Sigmoid colon (tissue), 7 donors: ENCODE measurements around the gene TMEM141. TPM values are rescaled to one million over a fixed set of nuclear protein-coding genes. Genes with fewer than 3 reads are reported as not detected.
"Not testable (repeated sequence)": the region's sequence is repeated elsewhere in the genome, so short reads cannot be mapped to it uniquely, and the experiment has no call there.

Experiments used
- DNase-seq: peaks from one replicate; pipeline ENCODE4 v3.0.0-alpha.2; 2019
- H3K27ac ChIP-seq, 4 donors: fragments of 200-600 bp; sonication (generic); one replicate each; pipeline ENCODE4 v1.5.1; 2016 to 2019; ENCODE audit warnings: mild to moderate bottlenecking in 1 of 4
- H3K27me3 ChIP-seq, 3 donors: fragments of 200-600 bp; sonication (generic); one replicate each; pipeline ENCODE4 v1.5.1; 2019; ENCODE audit warnings: mild to moderate bottlenecking in 1 of 3
- H3K36me3 ChIP-seq, 4 donors: fragments of 200-600 bp; sonication (generic); one replicate each; pipeline ENCODE4 v1.5.1; 2016 to 2019
- H3K4me1 ChIP-seq, 4 donors: fragments of 200-600 bp; sonication (generic); one replicate each; pipeline ENCODE4 v1.5.1; 2017 to 2019
- H3K4me3 ChIP-seq, 4 donors: fragments of 200-600 bp; sonication (generic); one replicate each; pipeline ENCODE4 v1.5.1; 2017 to 2019; ENCODE audit warnings: mild to moderate bottlenecking in 2 of 4, moderate library complexity in 1 of 4
- H3K9me3 ChIP-seq, 4 donors: fragments of 200-600 bp in 3 of 4; sonication (generic) in 3 of 4; one replicate each; pipeline versions ENCODE4 v1.5.1 to v1.6.1; 2013 to 2019
- CTCF ChIP-seq, 4 experiments: fragments of 450-650 bp in 3 of 4; fragments of 200-600 bp in 1 of 4; IDR thresholded peaks; one replicate each; pipeline ENCODE4 v1.5.1; 2016 to 2019; ENCODE audit warnings: antibody characterized with exemption in 4 of 4, mild to moderate bottlenecking in 3 of 4, moderate library complexity in 2 of 4
- POLR2AphosphoS5 ChIP-seq, 4 donors: sonication (generic); formaldehyde crosslinking; IDR thresholded peaks; one replicate each; pipeline ENCODE4 v1.6.1; 2017; ENCODE audit warnings: antibody characterized with exemption in 4 of 4
- WGBS, 2 donors: extraction: QIAGEN DNeasy Blood & Tissue Kit; methylation state at CpG; one replicate each; pipeline ENCODE4 v1.1.7; 2013; 5-methylcytosine and 5-hydroxymethylcytosine counted together
- intact Hi-C: fragments of 100-400 bp; cut with DNase I; formaldehyde crosslinking; loops from one replicate; pipeline ENCODE4 v1.15.1; 2023
- polyA plus RNA-seq, 3 donors: library from polyadenylated mRNA; stranded (reverse); fragments of 200-250 nt; gene quantifications; one replicate each; pipeline ENCODE4 v1.2.3, GENCODE V29; 2013
- small RNA-seq, 3 donors: library from RNA; depleted of rRNA; stranded (forward); fragments of <200 nt; gene quantifications; one replicate each; pipeline ENCODE3, GENCODE V24; 2016
- total RNA-seq, 4 donors: library from RNA; depleted of rRNA; stranded (reverse); fragments of >200 nt; gene quantifications; one replicate each; pipeline ENCODE4 v1.1.0, GENCODE V29; 2016
- donor health status: healthy with polysubstance abuse.
- donor health status: Bipolar disorder and iron deficiency.
- donor health status: healthy.

Gene TMEM141
- total and polyA plus RNA-seq, 7 donors, result 37.5 to 629 (median 84.7) TPM

GRCh38 chr9:136842380-136842948 is 51.3 kb downstream of the TMEM141 start, which contains the start of gene AJM1:
AJM1 (plus strand) TSS chr9:136842478; CDS start chr9:136844415, 1,937 bp downstream.
- Histone ChIP-seq H3K27me3 (peaks cover 29 to 49% (median 42%) of the 10 kb centered on the region in 3 donors), H3K4me3 (peak within 1 kb of the TSS; percentile 14 to 45 (median 38)), H3K4me1 (peaks cover 0 to 65% (median 58%) of the 10 kb centered on the region in 4 donors), H3K27ac (peak within 1 kb of the TSS in 2 of 4 donors; percentile 43 to 55), H3K36me3 (peaks cover 0 to 29% (median 15%) of the 10 kb centered on the region in 4 donors)
- intact Hi-C loops, result loop anchor here (2.0 to 10.0 kb wide), 2 partner anchors 102 to 192 kb away; partner anchors contain the start of genes C8G, FBXW5 and FUT7
- not testable (repeated sequence) for H3K9me3 ChIP-seq
- TF ChIP-seq POLR2AphosphoS5 (IDR thresholded peaks at IDR 0.05) (peak in 2 of 4 donors; percentile 14 to 39), CTCF (IDR thresholded peaks at IDR 0.05) (peak; percentile 80 to 94 (median 84))
- 1% methylated on average over 23 to 27 of the region's 27 CpGs for WGBS, 2 donors
- peak; percentile 87 for DNase-seq

Small RNA genes within 50 kb of the gene (small RNA-seq; reads per million reads assigned to genes)
- gene AL355987.2 (0 reads per million in 3 donors), gene ATP6V1G1P3 (0 reads per million in 3 donors), gene MIR4292 (0 reads per million in 3 donors), gene MIR6722 (0 reads per million in 3 donors)

Other genes starting within 250 kb of the TMEM141 start
- gene NOTCH1, start 245.3 kb upstream of the TMEM141 start, total RNA-seq, result 10 to 100 TPM; 16.6 to 36.0 (median 31.8) TPM
- gene NOTCH1, start 245.3 kb upstream of the TMEM141 start, polyA plus RNA-seq, result 10 to 100 TPM in 1 of 3 donors, 1 to 10 TPM in 2; 1.8 to 30.8 (median 3.7) TPM
- gene EGFL7, start 128.4 kb upstream of the TMEM141 start, total RNA-seq, result 10 to 100 TPM; 31.0 to 75.6 (median 46.0) TPM
- gene EGFL7, start 128.4 kb upstream of the TMEM141 start, polyA plus RNA-seq, result 10 to 100 TPM in 2 of 3 donors, 1 to 10 TPM in 1; 6.0 to 43.5 (median 27.6) TPM
- 10 to 100 TPM; 28.0 to 62.4 (median 33.7) TPM for gene AGPAT2, start 103.9 kb upstream of the TMEM141 start, total RNA-seq
- gene AGPAT2, start 103.9 kb upstream of the TMEM141 start, polyA plus RNA-seq, result 100 to 1,000 TPM in 2 of 3 donors, 10 to 100 TPM in 1; 92.5 to 345 (median 181) TPM
- 10 to 100 TPM in 3 of 4 donors, 1 to 10 TPM in 1; 9.6 to 18.3 (median 14.3) TPM for gene DIPK1B, start 78.8 kb upstream of the TMEM141 start, total RNA-seq
- 1 to 10 TPM in 1 of 3 donors, under 1 TPM in 2; 0.23 to 6.5 (median 0.60) TPM for gene DIPK1B, start 78.8 kb upstream of the TMEM141 start, polyA plus RNA-seq
- gene LCN10, start 48.4 kb upstream of the TMEM141 start, total RNA-seq, result 1 to 10 TPM; 1.5 to 6.4 (median 2.1) TPM
- gene LCN10, start 48.4 kb upstream of the TMEM141 start, polyA plus RNA-seq, result 1 to 10 TPM; 1.2 to 9.2 (median 1.8) TPM
- 10 to 100 TPM in 1 of 4 donors, 1 to 10 TPM in 3; 1.2 to 19.1 (median 8.1) TPM for gene LCN6, start 42.8 kb upstream of the TMEM141 start, total RNA-seq
- 1 to 10 TPM; 2.3 to 5.9 (median 4.2) TPM for gene LCN6, start 42.8 kb upstream of the TMEM141 start, polyA plus RNA-seq
- gene LCN8, start 33.1 kb upstream of the TMEM141 start, total RNA-seq, result not detected
- under 1 TPM in 1 of 3 donors, not detected in 2; 0.04 TPM for gene LCN8, start 33.1 kb upstream of the TMEM141 start, polyA plus RNA-seq
- not detected for gene LCN15, start 26.8 kb upstream of the TMEM141 start, total RNA-seq
- gene LCN15, start 26.8 kb upstream of the TMEM141 start, polyA plus RNA-seq, result 1 to 10 TPM in 2 of 3 donors, under 1 TPM in 1; 0.70 to 9.0 (median 6.6) TPM
- 1 to 10 TPM in 2 of 4 donors, under 1 TPM in 1, not detected in 1; 0.71 to 1.5 (median 1.1) TPM for gene CCDC183, start 5.0 kb downstream of the TMEM141 start, total RNA-seq
- gene CCDC183, start 5.0 kb downstream of the TMEM141 start, polyA plus RNA-seq, result 1 to 10 TPM; 3.0 to 3.5 (median 3.0) TPM
- 10 to 100 TPM; 36.0 to 55.9 (median 49.9) TPM for gene RABL6, start 16.6 kb downstream of the TMEM141 start, total RNA-seq
- gene RABL6, start 16.6 kb downstream of the TMEM141 start, polyA plus RNA-seq, result 100 to 1,000 TPM in 1 of 3 donors, 10 to 100 TPM in 2; 63.1 to 103 (median 68.7) TPM
- gene AJM1, start 51.1 kb downstream of the TMEM141 start, total RNA-seq, result 1 to 10 TPM in 3 of 4 donors, under 1 TPM in 1; 0.82 to 8.6 (median 5.2) TPM
- gene AJM1, start 51.1 kb downstream of the TMEM141 start, polyA plus RNA-seq, result 1 to 10 TPM in 2 of 3 donors, under 1 TPM in 1; 0.46 to 6.7 (median 1.8) TPM
- gene PHPT1, start 58.1 kb downstream of the TMEM141 start, total RNA-seq, result 10 to 100 TPM; 39.0 to 73.1 (median 56.4) TPM
- gene PHPT1, start 58.1 kb downstream of the TMEM141 start, polyA plus RNA-seq, result 100 to 1,000 TPM; 109 to 144 (median 120) TPM
- 1 to 10 TPM in 2 of 4 donors, under 1 TPM in 2; 0.71 to 2.8 (median 1.8) TPM for gene MAMDC4, start 61.0 kb downstream of the TMEM141 start, total RNA-seq
- gene MAMDC4, start 61.0 kb downstream of the TMEM141 start, polyA plus RNA-seq, result 10 to 100 TPM in 1 of 3 donors, 1 to 10 TPM in 2; 1.6 to 25.3 (median 2.4) TPM
- 100 to 1,000 TPM; 261 to 303 (median 281) TPM for gene EDF1, start 75.0 kb downstream of the TMEM141 start, total RNA-seq
- gene EDF1, start 75.0 kb downstream of the TMEM141 start, polyA plus RNA-seq, result 100 to 1,000 TPM; 541 to 755 (median 730) TPM
- gene TRAF2, start 95.2 kb downstream of the TMEM141 start, total RNA-seq, result 1 to 10 TPM; 1.8 to 5.5 (median 3.9) TPM
- 10 to 100 TPM; 13.2 to 21.9 (median 13.9) TPM for gene TRAF2, start 95.2 kb downstream of the TMEM141 start, polyA plus RNA-seq
- 100 to 1,000 TPM; 153 to 202 (median 171) TPM for gene FBXW5, start 153.4 kb downstream of the TMEM141 start, total RNA-seq
- 100 to 1,000 TPM; 147 to 182 (median 165) TPM for gene FBXW5, start 153.4 kb downstream of the TMEM141 start, polyA plus RNA-seq
- gene C8G, start 153.9 kb downstream of the TMEM141 start, total RNA-seq, result not detected
- gene C8G, start 153.9 kb downstream of the TMEM141 start, polyA plus RNA-seq, result 10 to 100 TPM in 1 of 3 donors, 1 to 10 TPM in 2; 4.2 to 11.1 (median 5.4) TPM
- 1 to 10 TPM in 1 of 4 donors, not detected in 3; 1.2 TPM for gene LCN12, start 160.9 kb downstream of the TMEM141 start, total RNA-seq
- gene LCN12, start 160.9 kb downstream of the TMEM141 start, polyA plus RNA-seq, result 1 to 10 TPM in 1 of 3 donors, not detected in 2; 3.0 TPM
- 10 to 100 TPM; 11.8 to 36.6 (median 32.4) TPM for gene PTGDS, start 186.2 kb downstream of the TMEM141 start, total RNA-seq
- gene PTGDS, start 186.2 kb downstream of the TMEM141 start, polyA plus RNA-seq, result 100 to 1,000 TPM in 1 of 3 donors, 10 to 100 TPM in 1, 1 to 10 TPM in 1; 8.3 to 218 (median 24.0) TPM
- 1 to 10 TPM in 1 of 4 donors, under 1 TPM in 3; 0.14 to 1.1 (median 0.43) TPM for gene LCNL1, start 191.6 kb downstream of the TMEM141 start, total RNA-seq
- under 1 TPM in 1 of 3 donors, not detected in 2; 0.50 TPM for gene LCNL1, start 191.6 kb downstream of the TMEM141 start, polyA plus RNA-seq
- gene PAXX, start 201.1 kb downstream of the TMEM141 start, total RNA-seq, result 10 to 100 TPM; 28.0 to 38.0 (median 36.2) TPM
- gene PAXX, start 201.1 kb downstream of the TMEM141 start, polyA plus RNA-seq, result 10 to 100 TPM; 28.4 to 80.9 (median 40.8) TPM
- gene CLIC3, start 205.2 kb downstream of the TMEM141 start, total RNA-seq, result 1 to 10 TPM in 1 of 4 donors, not detected in 3; 1.4 TPM
- 1 to 10 TPM in 1 of 3 donors, not detected in 2; 4.7 TPM for gene CLIC3, start 205.2 kb downstream of the TMEM141 start, polyA plus RNA-seq
- 10 to 100 TPM in 3 of 4 donors, 1 to 10 TPM in 1; 9.2 to 19.7 (median 13.2) TPM for gene ABCA2, start 236.9 kb downstream of the TMEM141 start, total RNA-seq
- 10 to 100 TPM in 1 of 3 donors, 1 to 10 TPM in 2; 6.0 to 28.6 (median 9.0) TPM for gene ABCA2, start 236.9 kb downstream of the TMEM141 start, polyA plus RNA-seq
- 1 to 10 TPM in 1 of 4 donors, under 1 TPM in 2, not detected in 1; 0.36 to 1.3 (median 0.41) TPM for gene FUT7, start 240.7 kb downstream of the TMEM141 start, total RNA-seq
- 1 to 10 TPM in 1 of 3 donors, not detected in 2; 1.3 TPM for gene FUT7, start 240.7 kb downstream of the TMEM141 start, polyA plus RNA-seq